Activated naive CD4-positive, alpha-beta T cell treated with Interleukin-2 at 50 U/mL for 16 hours (primary cell): ENCODE measurements around the gene PCP4L1.
A peak's percentile ranks its signal among the peaks of the same experiment; 100 is the strongest.
"Not testable (repeated sequence)": the region's sequence is repeated elsewhere in the genome, so short reads cannot be mapped to it uniquely, and the experiment has no call there.

ENCODE experiments used
- DNase-seq: peaks from one replicate; pipeline ENCODE4 v3.0.0-alpha.2; 2020

Gene PCP4L1

GRCh38 chr1:161258439-161259344 is at the start of gene PCP4L1:
Gene PCP4L1, plus strand, starts transcription at chr1:161258745. Its CDS starts 230 bp downstream, at chr1:161258975.
- peak; percentile 42 for DNase-seq

GRCh38 chr1:161209790-161210409 is 48.6 kb upstream of the PCP4L1 start:
- DNase-seq: peak; percentile 72

DNA sequence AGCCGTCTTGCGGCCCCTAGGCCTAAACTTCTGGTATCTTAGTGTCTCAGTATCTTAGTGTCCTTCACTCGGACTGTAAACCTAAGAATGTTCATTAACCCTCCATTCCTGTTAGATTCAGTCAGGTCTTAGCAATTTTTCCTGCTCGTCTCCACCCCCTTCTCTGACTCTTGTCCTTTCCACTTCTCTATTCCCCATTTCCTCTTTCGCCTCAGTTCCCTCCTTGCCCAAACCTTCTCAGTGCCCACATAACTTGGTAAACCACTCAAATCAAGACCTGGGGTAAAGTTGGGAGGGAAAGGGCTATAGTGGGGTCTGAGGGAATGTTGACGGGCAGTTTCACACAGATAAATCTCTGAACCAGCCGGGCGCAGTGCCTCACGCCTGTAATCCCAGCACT is 44.2 kb upstream of the PCP4L1 start:
- DNase-seq: no peak

GRCh38 chr1:161215076-161215475 is 43.5 kb upstream of the PCP4L1 start, which contains the start of gene FCER1G:
Gene FCER1G, plus strand, starts transcription at chr1:161215295. Its CDS starts 27 bp downstream, at chr1:161215322.
- DNase-seq: no peak

GRCh38 chr1:161216945-161217712 is 41.4 kb upstream of the PCP4L1 start:
- DNase-seq: no peak

DNA sequence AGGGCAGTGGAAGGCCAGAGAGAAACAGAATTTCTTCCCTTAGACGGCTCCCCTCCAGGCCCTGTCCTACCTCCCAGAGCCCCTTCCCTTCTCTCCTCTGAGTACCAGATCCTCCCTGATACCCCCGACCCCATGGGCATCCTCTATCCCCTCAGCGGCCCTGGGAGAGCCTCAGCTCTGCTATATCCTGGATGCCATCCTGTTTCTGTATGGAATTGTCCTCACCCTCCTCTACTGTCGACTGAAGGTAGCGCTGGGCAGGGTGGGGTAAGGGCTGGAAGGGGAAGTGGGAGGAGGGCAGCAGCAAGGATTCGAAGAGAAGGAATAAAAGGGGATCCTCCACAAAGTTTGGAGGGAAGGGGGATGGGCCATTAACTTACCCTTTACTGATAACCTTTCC is 40.7 kb upstream of the PCP4L1 start:
- no peak for DNase-seq

GRCh38 chr1:161218301-161219077 is 40.1 kb upstream of the PCP4L1 start:
- no peak for DNase-seq

- DNase-seq: no peak
Observed at GRCh38 chr1:161219078-161219892, 39.3 kb upstream of the PCP4L1 start.

- DNase-seq: no peak
Observed at GRCh38 chr1:161220002-161220401, 38.5 kb upstream of the PCP4L1 start.

DNA sequence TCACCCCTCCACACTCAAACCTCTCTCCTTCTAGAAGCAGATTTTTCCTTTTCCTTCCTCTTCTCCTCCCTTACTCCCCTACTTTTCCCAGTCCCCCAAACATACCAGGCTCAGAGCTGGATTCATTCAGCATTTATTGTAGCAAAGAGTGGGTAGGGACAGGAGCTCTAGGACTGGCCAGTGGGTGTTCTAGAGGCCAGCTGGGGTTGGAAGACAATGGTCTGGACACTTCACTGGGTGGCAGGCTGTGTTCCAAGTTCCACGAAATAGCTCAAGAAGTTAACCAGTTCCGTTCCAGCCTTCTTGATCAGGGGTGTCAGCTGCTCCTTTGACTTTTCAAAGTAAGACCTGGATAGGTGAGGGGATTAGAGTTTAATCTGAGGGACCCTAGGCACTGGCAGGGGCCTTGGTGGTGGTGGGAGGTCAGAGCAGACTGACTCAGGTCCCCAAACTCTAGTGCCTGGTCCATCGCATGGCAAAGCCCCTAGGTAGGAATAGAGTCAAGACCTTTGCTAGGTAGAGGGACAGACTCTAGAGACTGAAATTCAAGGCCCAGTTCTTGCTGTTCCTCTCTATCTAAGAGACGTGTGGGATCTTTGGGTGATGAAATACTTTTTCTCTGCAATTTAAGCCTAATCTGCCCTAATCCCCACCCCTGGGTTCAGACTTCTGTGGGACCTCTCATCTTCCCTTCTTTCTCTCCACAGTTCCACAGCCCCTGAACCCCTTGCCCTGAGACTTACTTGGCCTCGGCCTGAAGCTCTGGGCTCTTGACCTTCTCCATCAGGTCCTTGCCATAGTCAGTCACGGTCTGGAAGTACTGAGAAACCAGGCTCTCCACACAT is 36.1 kb upstream of the PCP4L1 start:
- DNase-seq: no peak

DNA sequence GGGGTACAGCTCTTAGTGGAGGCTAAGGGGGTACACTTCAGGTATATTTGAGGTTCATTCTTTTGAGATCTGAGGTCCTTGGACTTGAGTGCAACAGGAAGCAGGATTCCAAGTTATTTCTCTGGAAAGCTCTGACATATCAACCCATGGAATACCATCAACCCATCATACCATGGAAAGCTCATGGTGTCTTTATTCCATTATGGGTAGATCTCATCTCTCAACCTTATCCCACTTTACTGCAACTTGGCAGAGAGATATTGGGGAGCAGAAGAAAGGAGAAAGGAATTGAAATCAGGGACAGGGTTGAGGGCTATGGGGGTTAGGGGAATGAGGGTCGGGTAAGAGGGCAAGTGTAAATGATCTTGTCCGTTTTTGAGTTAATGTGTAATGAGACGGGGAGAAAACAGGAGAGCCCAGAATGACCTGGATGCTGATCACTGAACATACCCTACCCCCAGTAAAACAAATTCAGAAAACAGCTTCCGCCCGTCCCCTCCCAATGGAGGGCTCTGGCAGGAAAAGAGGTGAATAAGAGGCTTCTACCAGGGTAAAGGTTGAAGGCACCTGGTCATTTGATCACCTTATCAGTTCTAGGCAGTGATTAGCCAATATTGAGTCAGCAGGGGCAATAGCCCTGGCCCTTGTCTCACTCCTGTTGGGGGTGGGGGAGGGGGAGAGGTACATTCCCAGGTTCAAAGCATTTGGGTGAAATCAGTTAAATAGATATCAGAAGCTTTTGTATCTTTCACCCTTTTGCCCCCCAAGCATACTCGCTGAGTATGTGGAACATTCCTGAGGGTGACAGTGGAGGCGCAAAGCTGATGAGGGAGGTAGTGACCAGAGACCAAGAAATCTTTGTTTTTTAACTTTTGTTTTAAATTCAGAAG is 34.5 kb upstream of the PCP4L1 start:
- no peak for DNase-seq

- not testable (repeated sequence) for DNase-seq
Observed at GRCh38 chr1:161224695-161225087, 33.9 kb upstream of the PCP4L1 start.

DNA sequence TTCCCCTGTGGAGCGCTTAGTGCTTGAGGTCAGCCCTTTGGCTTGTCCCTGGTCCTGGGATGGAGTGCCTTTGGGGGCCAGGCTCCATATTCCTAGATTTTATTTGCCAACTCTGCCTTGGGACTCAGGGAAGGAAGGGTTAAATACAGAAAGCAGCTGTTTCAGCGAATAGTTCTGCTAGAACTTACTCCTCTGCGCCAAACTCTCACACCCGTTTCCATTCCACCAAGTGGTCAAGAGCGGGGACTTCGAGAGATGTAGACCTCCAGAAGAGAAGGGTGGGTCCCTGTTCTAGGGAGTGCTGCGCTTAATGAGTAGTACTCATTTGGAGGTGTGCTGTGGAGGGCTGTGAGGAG is 33.4 kb upstream of the PCP4L1 start:
- no peak for DNase-seq

- DNase-seq: peak; percentile 89
Observed at GRCh38 chr1:161225534-161226319, 32.8 kb upstream of the PCP4L1 start, which contains the start of gene TOMM40L. Gene TOMM40L, plus strand, starts transcription at chr1:161226060. Its CDS starts 430 bp downstream, at chr1:161226490.

GRCh38 chr1:161226320-161226711 is 32.2 kb upstream of the PCP4L1 start:
- DNase-seq: no peak

- DNase-seq: no peak
Observed at GRCh38 chr1:161226759-161227158, 31.8 kb upstream of the PCP4L1 start.

- peak; percentile 88 for DNase-seq
Observed at GRCh38 chr1:161227196-161227871, 31.2 kb upstream of the PCP4L1 start.

GRCh38 chr1:161228032-161228431 is 30.5 kb upstream of the PCP4L1 start:
- no peak for DNase-seq
